Natural killer cell (primary cell): ENCODE results near the gene RAB20. TPM values are rescaled to one million over a fixed set of nuclear protein-coding genes. Genes with fewer than 3 reads are reported as not detected.

Source experiments
- ATAC-seq, 3 donors: fragments of 150-1000 bp in 2 of 3; fragments of 200-7000 bp in 1 of 3; cut with Tn5 transposase; 1 replicate in 1 of 3; 2 replicates in 2 of 3; pipeline ENCODE4 v1.10.0; 2021; ENCODE audit warnings: mild to moderate bottlenecking in 2 of 3, moderate library complexity in 2 of 3
- DNase-seq, 2 donors: peaks; one replicate each; pipeline versions ENCODE4 v3.0.0 to v3.0.0-alpha.2; 2013 to 2021; ENCODE audit warnings: mixed read lengths in 1 of 2
- H3K27ac ChIP-seq: one replicate; pipeline ENCODE4 v1.5.1; 2013; ENCODE audit warnings: mild to moderate bottlenecking, low read length
- H3K27me3 ChIP-seq: one replicate; pipeline ENCODE4 v1.6.1; 2013; ENCODE audit warnings: low read length; ENCODE audit not compliant: control insufficient read depth, insufficient read depth
- H3K36me3 ChIP-seq: one replicate; pipeline ENCODE4 v1.6.1; 2013; ENCODE audit warnings: low read length; ENCODE audit not compliant: control insufficient read depth, insufficient read depth
- H3K4me1 ChIP-seq: one replicate; pipeline ENCODE4 v1.6.1; 2013; ENCODE audit warnings: low read length; ENCODE audit not compliant: control insufficient read depth, insufficient read depth
- H3K4me3 ChIP-seq: one replicate; pipeline ENCODE4 v1.5.1; 2013; ENCODE audit warnings: low read length
- H3K9me3 ChIP-seq: one replicate; pipeline ENCODE4 v1.6.1; 2013; ENCODE audit warnings: low read length; ENCODE audit not compliant: control insufficient read depth, insufficient read depth
- H3K27ac Mint-ChIP-seq, 2 donors: one replicate each; pipeline ENCODE4 v1.8.0; 2022; ENCODE audit warnings: mild to moderate bottlenecking in 2 of 2, mixed read lengths in 2 of 2, moderate library complexity in 1 of 2
- H3K27me3 Mint-ChIP-seq, 2 donors: one replicate each; pipeline ENCODE4 v1.8.0; 2022; ENCODE audit warnings: low read depth in 2 of 2, mixed read lengths in 2 of 2
- H3K36me3 Mint-ChIP-seq: one replicate; pipeline ENCODE4 v1.8.0; 2022; ENCODE audit warnings: mixed read lengths
- H3K4me1 Mint-ChIP-seq, 2 donors: one replicate each; pipeline ENCODE4 v1.8.0; 2022; ENCODE audit warnings: mixed read lengths in 2 of 2
- H3K4me3 Mint-ChIP-seq: one replicate; pipeline ENCODE4 v1.8.0; 2022; ENCODE audit warnings: mild to moderate bottlenecking, moderate library complexity, mixed read lengths
- H3K9me3 Mint-ChIP-seq, 2 donors: one replicate each; pipeline ENCODE4 v1.8.0; 2022; ENCODE audit warnings: mixed read lengths in 2 of 2
- WGBS: methylation state at CpG from one replicate; pipeline ENCODE4 v1.1.7; 2013; ENCODE audit warnings: missing lambda C conversion rate; ENCODE audit not compliant: insufficient coverage; 5-methylcytosine and 5-hydroxymethylcytosine counted together
- intact Hi-C: fragments of 100-400 bp; cut with micrococcal nuclease; formaldehyde crosslinking; loops from one replicate; pipeline ENCODE4 v1.14.2; 2022
- total RNA-seq, 4 donors: library from RNA; stranded (reverse); fragments of 120-200 nt in 1 of 4; gene quantifications; one replicate each; pipeline versions ENCODE4 v1.2.3 to v1.2.4, GENCODE V29; 2013 to 2022
- TF ChIP-seq, protein P1 (sequence below): fragments of 200-600 bp; IDR thresholded peaks from one replicate; pipeline ENCODE4 v1.8.0; 2022; ENCODE audit warnings: antibody characterized with exemption

Gene RAB20
- total RNA-seq, 3 donors from 2014 or later (not counting 1 experiment from before 2014, with no cell fraction given) = 1.0 to 3.3 (median 1.2) TPM

DNA sequence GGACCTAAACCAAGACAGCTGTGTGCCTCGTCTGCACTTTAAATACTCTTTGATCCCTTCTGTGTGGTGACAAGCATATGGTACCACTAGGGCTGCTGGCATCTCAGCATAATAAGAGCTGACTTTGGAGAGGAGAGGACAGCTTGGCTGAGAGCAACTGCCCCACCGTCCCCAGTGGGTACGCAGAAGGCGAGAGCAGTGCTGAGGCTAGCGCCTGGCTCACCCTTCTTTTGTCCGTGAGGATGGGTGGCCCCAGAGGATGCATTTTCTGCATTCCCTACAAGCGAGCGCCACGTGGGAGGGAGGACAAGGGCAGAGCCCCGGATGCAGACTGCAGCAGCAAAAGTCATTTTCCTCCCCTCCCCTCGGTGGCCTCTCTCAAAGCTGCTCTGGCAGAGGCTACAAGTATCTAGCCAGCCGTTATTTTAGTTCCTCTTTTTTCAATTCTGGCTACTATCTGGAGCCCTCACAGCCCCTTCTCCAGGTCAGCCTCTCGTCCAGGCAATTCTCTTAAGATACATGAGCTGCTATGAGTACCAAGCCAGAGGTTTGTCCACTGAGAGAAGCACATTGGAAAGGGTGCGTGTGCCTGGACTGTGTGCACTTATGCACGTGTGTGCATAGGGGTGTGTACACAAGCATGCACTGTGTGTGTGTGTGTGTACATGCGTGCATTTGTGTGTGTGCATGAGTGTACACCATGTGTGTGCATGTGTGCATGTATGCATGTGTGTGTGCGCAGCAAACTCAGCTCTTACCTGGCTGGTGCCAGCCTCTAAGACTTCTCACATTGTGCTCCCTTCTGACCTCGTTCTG, 51.3 kb downstream of the RAB20 start:
- 46% methylated on average over 18 of the region's 18 CpGs for WGBS
- ATAC-seq = peak in 1 of 3 donors; percentile 21
- Histone ChIP-seq H3K36me3 (no peaks in the 10 kb centered on the region), H3K27ac (no peak overlapping the region), H3K4me3 (no peak overlapping the region), H3K9me3 (no peaks in the 10 kb centered on the region), H3K27me3 (no peaks in the 10 kb centered on the region), H3K4me1 (no peaks in the 10 kb centered on the region)
- TF ChIP-seq, protein P1, sequence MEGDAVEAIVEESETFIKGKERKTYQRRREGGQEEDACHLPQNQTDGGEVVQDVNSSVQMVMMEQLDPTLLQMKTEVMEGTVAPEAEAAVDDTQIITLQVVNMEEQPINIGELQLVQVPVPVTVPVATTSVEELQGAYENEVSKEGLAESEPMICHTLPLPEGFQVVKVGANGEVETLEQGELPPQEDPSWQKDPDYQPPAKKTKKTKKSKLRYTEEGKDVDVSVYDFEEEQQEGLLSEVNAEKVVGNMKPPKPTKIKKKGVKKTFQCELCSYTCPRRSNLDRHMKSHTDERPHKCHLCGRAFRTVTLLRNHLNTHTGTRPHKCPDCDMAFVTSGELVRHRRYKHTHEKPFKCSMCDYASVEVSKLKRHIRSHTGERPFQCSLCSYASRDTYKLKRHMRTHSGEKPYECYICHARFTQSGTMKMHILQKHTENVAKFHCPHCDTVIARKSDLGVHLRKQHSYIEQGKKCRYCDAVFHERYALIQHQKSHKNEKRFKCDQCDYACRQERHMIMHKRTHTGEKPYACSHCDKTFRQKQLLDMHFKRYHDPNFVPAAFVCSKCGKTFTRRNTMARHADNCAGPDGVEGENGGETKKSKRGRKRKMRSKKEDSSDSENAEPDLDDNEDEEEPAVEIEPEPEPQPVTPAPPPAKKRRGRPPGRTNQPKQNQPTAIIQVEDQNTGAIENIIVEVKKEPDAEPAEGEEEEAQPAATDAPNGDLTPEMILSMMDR = no peak
- no peak for DNase-seq
- Mint-ChIP-seq H3K4me1 (no peaks in the 10 kb centered on the region), H3K36me3 (no peaks in the 10 kb centered on the region), H3K27me3 (no peaks in the 10 kb centered on the region), H3K4me3 (no peak overlapping the region), H3K27ac (no peak overlapping the region), H3K9me3 (no peaks in the 10 kb centered on the region)
- intact Hi-C loops = no loop called here

DNA sequence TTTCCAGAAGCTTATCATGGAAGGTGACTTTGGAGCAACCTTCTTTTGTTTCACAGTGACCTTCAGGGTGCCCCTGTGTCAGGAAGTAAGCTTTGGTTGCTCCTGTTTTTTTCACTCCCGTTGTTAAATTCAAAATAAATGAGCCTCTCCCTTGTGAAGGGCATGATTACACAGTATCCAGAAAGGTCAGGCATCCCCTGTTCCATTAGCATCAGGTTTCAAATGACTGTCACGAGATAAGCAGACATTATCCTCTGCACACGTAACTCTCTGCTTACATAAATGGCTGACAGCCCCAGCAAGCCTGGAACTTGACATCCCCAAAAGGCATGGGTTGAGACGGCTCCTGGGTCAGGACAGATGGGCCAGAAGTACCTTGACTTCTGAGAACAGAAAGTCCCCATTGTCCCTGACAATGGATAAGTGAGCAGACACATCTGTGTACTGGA, 52.0 kb downstream of the RAB20 start:
- no peak overlapping the region for H3K27ac Mint-ChIP-seq
- H3K36me3 Mint-ChIP-seq = no peaks in the 10 kb centered on the region

DNA sequence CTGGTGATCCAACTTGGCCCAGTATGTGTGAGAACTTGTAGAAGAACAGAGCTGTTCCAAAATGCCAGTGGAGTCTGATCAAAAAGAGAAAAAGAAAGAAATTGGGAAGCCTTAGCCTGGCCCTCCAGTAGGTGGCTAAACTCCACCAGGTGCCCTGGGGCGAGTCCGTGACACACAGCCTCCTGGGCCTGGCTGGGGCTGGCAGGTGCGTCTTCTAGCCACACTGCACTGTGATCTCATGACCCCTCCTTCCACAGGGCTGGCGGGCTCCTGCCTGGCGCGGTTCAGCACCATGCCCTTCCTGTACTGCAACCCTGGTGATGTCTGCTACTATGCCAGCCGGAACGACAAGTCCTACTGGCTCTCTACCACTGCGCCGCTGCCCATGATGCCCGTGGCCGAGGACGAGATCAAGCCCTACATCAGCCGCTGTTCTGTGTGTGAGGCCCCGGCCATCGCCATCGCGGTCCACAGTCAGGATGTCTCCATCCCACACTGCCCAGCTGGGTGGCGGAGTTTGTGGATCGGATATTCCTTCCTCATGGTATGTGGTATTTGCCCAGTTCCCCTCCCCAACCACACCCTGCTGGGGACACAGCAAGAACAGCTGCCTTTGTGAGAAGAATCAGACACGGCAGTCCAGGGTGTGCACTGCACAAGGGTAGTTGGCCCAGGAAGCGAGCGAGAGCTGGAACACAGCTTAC, 53.7 kb downstream of the RAB20 start:
- no peak overlapping the region for H3K27ac Mint-ChIP-seq
- no peak overlapping the region for H3K4me3 Mint-ChIP-seq
- Histone ChIP-seq H3K27me3 (no peaks in the 10 kb centered on the region), H3K9me3 (no peaks in the 10 kb centered on the region), H3K36me3 (no peaks in the 10 kb centered on the region), H3K4me1 (no peaks in the 10 kb centered on the region), H3K4me3 (no peak overlapping the region), H3K27ac (no peak overlapping the region)
- no peaks in the 10 kb centered on the region for H3K27me3 Mint-ChIP-seq
- 88% methylated on average over 23 of the region's 23 CpGs for WGBS
- no peaks in the 10 kb centered on the region for H3K4me1 Mint-ChIP-seq
- no peaks in the 10 kb centered on the region for H3K9me3 Mint-ChIP-seq
- TF ChIP-seq, protein P1 = no peak
- ATAC-seq (no peak), DNase-seq (no peak)
- intact Hi-C loops = no loop called here
- H3K36me3 Mint-ChIP-seq = no peaks in the 10 kb centered on the region

More for the DNA sequence above, 52.0 kb downstream of the RAB20 start:
- ATAC-seq = no peak
- WGBS = 75% methylated on average over 4 of the region's 4 CpGs
- TF ChIP-seq, protein P1 = no peak
- DNase-seq = no peak
- no peak overlapping the region for H3K4me3 Mint-ChIP-seq
- H3K4me3 ChIP-seq = no peak overlapping the region
- H3K9me3 Mint-ChIP-seq = no peaks in the 10 kb centered on the region
- no peaks in the 10 kb centered on the region for H3K36me3 ChIP-seq
- intact Hi-C loops = no loop called here
- no peaks in the 10 kb centered on the region for H3K4me1 ChIP-seq
- no peaks in the 10 kb centered on the region for H3K27me3 Mint-ChIP-seq
- no peaks in the 10 kb centered on the region for H3K4me1 Mint-ChIP-seq
- H3K9me3 ChIP-seq = no peaks in the 10 kb centered on the region
- no peaks in the 10 kb centered on the region for H3K27me3 ChIP-seq
- H3K27ac ChIP-seq = no peak overlapping the region
